ENCODE results near the gene KCNMA1.

DNA sequence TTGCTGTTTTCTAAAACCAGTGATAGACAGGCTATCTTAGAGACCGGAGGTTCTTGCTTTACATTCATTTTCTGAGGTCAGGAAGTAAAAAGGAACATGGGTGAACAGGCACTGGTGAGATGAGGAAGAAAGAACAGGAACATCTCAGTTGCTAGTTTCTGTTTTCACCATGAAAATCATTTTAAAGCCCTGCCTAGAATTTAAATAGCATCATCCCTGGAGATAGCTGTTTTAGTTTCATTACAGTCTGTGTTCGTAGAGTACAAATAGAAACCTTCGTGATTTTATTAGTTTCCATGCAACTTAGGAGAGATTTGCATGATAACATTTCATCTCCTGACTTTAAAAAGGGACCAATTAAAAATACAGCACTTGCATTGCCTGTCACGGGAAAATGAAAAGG lies 14.7 kb downstream of the KCNMA1 start:
- TF ChIP-seq, protein P1, sequence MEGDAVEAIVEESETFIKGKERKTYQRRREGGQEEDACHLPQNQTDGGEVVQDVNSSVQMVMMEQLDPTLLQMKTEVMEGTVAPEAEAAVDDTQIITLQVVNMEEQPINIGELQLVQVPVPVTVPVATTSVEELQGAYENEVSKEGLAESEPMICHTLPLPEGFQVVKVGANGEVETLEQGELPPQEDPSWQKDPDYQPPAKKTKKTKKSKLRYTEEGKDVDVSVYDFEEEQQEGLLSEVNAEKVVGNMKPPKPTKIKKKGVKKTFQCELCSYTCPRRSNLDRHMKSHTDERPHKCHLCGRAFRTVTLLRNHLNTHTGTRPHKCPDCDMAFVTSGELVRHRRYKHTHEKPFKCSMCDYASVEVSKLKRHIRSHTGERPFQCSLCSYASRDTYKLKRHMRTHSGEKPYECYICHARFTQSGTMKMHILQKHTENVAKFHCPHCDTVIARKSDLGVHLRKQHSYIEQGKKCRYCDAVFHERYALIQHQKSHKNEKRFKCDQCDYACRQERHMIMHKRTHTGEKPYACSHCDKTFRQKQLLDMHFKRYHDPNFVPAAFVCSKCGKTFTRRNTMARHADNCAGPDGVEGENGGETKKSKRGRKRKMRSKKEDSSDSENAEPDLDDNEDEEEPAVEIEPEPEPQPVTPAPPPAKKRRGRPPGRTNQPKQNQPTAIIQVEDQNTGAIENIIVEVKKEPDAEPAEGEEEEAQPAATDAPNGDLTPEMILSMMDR (IDR thresholded peaks at IDR 0.05), result no peak
- TF ChIP-seq POLR2AphosphoS5 (IDR thresholded peaks at IDR 0.05) (peak; percentile 45), POLR2A (IDR thresholded peaks at IDR 0.05) (no peak)
